GM19397 (cell line): Measurements from ENCODE around the gene SPDYE4.
"Not testable (repeated sequence)": the region's sequence is repeated elsewhere in the genome, so short reads cannot be mapped to it uniquely, and the experiment has no call there.

Source experiments
- ATAC-seq: cut with Tn5 transposase; IDR thresholded peaks from one replicate; pipeline ENCODE4 v1.9.1; 2021; ENCODE audit warnings: mild to moderate bottlenecking, moderate library complexity; ENCODE audit not compliant: unreplicated experiment

The SPDYE4 gene

GRCh38 chr17:8758137-8758596 is at the start of gene SPDYE4:
Gene SPDYE4, minus strand, starts transcription at chr17:8758546. Its CDS starts 164 bp downstream, at chr17:8758382.
- no peak for ATAC-seq

- ATAC-seq = peak; percentile 80
These were observed 48.7 kb upstream of the SPDYE4 start for GRCh38 chr17:8806926-8807550.

DNA sequence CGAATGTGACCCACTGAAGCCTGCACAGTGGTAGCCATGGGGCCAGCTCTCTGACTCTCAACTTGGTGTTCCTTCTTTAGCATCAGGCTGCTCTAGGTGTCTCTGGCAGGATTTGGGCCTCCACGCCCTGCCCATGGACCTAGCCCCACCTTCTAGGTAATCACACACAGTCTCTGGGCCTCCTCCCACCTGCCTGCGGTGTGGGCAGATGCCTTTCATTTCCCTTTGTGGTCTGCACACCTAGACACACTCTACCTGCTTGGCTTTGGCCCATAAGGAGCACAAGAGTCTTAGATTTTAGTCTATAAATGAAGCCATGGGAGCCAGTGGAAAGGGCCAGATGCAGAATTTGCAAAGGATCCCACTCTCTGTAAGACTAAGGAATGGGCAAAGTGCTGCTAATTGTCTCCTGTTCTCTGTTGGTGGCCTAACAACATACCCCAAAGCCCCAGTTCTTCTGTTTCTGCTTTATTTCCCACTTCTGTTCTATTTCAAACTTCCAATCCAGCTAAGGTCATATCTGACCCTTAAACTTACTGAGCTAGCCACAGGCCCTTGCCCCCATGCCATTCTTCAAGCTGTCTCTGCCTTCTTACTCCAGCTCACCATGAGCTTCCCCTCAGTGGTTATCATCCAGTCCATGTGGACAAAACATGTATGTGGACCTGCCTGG is 48.0 kb upstream of the SPDYE4 start:
- no peak for ATAC-seq

DNA sequence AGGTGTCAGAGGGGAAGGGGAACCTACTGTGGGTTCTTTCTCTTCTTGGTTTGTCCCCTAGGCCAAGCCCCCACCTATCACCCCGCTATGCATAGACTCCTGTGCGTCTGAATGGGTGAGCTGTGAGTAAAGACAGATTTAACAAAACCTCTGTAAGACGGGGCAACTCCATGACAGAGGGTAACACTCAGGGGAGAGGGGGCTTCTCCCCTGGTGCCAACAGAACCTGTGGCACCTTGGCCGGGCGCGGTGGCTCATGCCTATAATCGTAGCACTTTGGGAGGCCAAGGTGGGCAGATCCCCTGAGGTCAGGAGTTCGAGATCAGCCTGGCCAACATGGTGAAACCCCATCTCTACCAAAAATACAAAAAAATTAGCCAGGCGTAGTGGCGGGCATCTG is 47.0 kb upstream of the SPDYE4 start:
- not testable (repeated sequence) for ATAC-seq

GRCh38 chr17:8803531-8804420 is 45.4 kb upstream of the SPDYE4 start:
- ATAC-seq = no peak

DNA sequence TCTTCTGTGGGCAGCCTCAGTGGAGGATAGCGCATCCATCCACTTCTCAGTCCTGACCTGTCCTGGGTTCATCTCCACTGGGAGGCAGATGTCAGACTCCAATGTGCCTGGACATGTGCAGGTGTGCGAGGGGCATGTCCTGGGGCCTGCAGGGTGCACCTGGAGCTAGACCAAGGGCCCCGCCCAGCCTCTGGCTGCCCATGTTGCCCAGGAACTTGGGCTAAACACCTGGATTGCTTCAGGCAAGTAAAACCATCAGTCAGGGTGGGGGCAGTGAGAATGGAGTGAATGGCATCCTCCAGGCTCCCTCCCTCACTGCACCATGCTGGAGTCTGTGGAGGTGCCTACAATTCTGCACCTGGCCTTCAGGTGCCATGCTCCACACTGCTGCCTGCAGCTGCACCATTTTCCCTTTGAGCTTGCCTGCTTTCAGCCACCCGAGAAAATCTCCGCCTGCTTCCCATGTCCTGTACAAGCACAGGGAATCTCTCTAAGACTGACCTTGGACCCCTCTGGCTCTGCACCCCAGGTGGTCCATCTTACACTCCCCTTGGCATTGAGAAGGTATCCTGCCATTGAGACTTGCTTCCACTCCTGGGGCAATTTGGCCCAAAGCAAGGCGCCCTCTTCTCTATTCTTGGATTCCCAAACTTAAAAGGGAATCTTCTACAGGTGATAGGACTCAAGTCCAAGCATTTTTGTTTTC is 42.9 kb upstream of the SPDYE4 start:
- no peak for ATAC-seq

- ATAC-seq = no peak
These were observed 42.3 kb upstream of the SPDYE4 start for GRCh38 chr17:8800656-8801055.

DNA sequence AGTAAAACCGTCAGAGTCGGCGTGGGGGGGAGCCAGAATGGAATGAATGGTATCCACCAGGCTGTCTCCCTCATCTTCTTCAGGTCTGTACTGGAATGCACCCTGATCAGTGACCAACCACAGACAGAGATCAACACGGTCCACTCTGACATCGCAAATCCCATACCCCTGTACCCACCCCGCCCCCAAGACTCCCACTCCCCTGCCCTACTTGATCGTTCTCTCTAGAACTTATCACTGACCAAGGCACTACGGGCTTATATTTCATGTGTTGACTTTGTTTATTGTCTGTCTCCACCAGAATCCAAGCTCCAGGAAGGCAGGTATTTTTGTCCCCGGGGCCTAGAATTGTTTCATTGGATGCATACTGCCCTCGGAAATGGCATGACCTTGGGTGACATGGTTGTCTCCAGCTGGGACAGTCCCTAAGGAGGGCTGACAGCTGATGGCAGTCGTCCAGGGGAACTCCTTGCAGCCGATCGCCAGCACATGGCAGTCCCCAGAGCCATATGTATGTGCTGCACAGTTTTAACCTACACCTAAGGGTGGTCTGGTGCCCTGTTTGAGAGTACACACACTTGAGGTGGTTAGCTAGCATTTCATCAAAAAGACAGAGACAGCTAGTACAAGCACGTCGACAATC is 41.3 kb upstream of the SPDYE4 start:
- no peak for ATAC-seq

DNA sequence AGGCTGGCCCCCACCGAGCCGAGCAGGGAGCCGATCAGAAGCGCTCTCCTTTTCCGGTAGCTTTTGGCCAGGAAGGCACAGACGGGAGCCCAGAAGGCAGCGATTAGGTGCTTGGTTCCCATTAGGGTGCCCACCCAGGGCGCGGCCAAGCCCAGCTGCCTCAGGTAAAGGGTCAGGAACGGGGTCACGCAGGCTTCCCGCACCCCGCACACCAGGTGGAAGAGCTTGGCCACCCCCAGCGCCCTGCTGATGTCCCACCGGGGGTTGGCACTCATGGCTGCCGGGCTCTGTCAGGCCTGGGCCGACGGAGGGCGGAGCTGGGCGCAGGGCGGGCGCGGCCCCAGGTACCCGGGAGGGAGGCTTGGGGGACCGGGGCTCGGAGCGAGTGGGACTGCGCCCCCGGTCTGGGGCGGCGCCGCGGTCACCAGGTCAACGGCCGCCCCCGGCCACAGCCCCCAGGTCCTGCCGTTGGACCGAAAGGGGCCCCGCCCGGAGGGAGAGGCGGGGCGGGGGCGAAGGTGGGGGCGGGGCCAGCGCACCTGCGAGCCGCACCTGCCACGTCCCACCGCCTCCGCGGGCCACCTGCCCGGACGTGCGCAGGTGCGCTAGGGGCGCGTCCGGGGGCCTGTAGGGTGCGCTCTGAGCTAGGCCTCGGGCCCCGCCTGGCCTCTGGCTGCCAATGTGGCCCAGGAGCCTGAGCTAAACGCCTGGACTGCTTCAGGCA is 40.7 kb upstream of the SPDYE4 start, which contains the start of gene MFSD6L:
MFSD6L (minus strand) TSS at position 520 of the 724 bp plus-strand sequence; CDS start at position 275, 245 bp downstream.
- ATAC-seq = no peak

DNA sequence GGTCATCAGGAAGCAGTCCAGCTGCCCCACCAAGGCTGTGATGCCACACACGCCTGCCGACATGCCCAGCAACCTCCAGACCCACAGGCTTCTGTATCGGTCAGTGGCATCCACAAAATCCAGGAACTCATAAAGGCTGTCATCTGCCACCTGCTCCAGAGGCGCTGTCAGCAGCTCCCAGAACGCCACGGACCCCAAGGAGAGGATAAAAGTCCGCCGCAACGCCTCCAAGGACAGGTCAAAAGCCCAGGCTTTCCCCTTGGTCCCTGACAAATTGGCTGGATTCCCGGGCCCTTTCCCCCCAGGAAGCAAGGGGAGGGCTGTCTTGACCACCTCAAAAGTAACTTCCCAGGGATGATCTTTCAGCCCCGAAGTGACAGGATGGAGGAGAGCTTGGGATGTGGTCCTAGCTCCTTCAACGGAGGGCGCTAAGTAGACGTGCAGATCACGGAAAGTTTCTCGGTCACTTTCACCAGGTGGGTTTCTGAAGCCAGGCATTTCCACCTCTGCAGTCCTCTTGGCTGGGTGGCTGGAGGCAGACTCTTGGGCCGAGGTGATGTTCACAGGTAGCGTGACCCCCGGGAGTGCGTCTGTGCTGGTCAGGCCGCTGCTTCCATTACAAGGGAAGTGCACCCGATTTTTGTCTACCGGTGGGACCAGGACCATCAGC is 40.0 kb upstream of the SPDYE4 start:
- ATAC-seq = no peak

GRCh38 chr17:8797621-8798175 is 39.4 kb upstream of the SPDYE4 start:
- no peak for ATAC-seq

GRCh38 chr17:8794636-8795035 is 36.3 kb upstream of the SPDYE4 start:
- no peak for ATAC-seq

DNA sequence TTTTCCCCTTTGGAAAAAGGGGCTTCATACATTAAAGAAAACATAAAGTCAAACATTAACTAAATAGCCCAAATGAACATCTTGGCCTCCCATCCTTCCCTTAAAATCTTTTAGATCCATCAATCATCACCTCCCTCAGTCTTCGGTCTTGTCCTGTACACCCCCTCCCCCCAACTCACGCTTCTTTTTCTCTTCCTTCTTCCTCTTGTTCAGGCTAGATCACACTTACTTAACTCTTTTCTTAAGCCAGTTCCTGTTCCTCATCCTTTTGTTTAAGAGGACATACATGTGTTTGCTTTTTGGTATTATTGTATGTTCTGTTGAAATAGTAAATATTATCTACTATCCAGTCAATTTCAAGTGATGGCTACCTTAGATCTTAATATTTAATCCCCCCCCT is 35.3 kb upstream of the SPDYE4 start:
- ATAC-seq = no peak

GRCh38 chr17:8792646-8793045 is 34.3 kb upstream of the SPDYE4 start:
- ATAC-seq = no peak

DNA sequence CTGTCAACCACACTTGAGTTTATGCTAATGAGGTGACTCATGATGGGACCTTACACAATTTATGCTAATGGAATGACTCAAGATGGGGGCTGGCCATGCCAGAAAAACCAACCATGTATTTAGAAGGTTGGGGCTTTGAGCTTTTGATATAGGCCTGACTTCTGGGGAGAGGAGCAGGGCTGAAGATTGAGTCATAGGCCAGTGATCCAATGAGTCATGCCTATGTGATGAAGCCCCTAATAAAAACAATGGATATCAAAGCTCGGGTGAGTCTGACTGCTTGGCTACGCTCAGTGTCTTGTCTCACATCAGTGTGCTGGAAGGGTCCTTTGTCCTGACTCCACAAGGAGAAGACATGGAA is 33.5 kb upstream of the SPDYE4 start:
- no peak for ATAC-seq

GRCh38 chr17:8791248-8791909 is 33.0 kb upstream of the SPDYE4 start:
- no peak for ATAC-seq

DNA sequence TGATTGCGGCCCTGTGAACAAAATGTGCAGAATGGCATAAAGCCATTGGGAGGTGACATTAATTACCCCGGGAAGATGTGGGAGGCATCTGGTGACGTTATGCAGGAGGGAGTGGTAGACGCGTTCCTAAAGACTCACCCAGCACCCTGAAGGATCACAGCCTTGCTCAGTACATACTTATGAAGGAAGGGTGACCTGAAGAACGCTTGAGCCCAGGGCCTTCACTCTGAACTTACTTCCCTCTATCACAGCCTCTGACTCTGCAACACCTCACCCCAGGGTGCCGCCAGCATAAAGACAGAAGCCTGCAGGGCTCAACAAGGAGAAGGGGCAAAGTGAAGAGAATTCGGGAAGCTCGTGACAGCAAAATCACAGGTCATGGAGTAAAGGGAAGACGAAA is 31.4 kb upstream of the SPDYE4 start:
- no peak for ATAC-seq

DNA sequence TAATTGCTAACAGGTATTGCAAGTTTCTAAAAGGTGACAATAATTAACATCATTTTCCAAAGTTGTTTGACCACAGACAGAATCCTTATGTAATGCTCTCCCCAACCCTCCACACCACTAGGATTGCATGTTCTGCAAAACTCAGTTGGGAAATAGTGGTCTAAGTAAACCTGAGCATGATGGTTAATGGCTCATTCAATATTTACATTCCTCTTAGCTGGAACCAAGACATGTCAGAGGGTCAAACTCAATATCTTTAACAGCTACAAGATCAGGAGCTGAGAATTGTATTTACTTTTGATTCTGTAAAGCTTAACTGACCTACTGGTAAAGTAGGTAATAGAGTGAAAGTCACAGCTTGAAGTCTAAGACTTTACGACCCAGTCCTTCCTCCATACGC is 30.7 kb upstream of the SPDYE4 start:
- ATAC-seq = no peak
